ENCODE results near the gene SRGAP2. TPM values are rescaled to one million over a fixed set of nuclear protein-coding genes. Genes with fewer than 3 reads are reported as not detected.
"Not testable (repeated sequence)": the region's sequence is repeated elsewhere in the genome, so short reads cannot be mapped to it uniquely, and the experiment has no call there.

Gene SRGAP2
- total and polyA plus RNA-seq, 9 of the 15 experiments (the other 6 are each of a cell fraction or from before 2014, with no cell fraction given), result 4.1 to 50.7 (median 15.6) TPM

DNA sequence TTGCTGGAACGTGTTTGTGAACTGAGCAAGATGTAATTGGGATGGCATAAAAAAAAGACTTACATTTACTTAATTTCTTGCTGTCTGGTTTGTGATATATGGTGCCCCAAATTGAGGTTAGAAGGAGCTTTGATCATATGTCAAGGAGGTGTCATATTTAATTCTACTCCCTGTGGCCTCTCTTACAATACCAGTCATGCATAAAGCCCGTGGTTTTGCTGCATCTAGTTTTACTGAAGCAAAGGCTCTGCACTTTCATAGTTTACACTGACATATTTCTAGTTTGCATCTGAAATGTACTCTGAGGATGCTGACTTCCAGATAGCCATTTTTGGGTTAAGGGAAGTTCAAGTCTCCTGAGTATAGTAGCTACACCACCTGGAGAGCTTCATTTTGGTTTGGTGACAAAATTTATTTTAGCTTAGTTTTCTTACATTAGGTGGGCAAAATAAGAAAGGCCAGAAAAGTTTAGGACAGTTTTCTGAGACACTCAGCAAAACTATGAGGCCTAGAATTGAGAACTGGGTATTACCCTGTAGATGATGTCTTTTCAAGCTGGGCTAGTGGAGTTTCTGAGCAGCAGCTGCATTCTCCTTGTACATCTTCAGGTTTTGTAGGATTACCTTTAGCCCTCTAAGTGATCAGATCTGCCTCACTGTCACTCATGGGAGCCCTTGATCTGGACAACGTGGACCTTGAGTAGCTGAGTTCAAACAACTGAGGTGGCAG lies 47.8 kb downstream of the SRGAP2 start:
- H3K9me3 ChIP-seq (replicated peaks; ENCODE audit: control insufficient read depth, insufficient read depth, low read depth, low read length); BruUV-seq (replicated peaks); H3K9ac ChIP-seq (ENCODE audit: insufficient read depth in 1 of 2, low read depth in 2 of 2, low read length in 2 of 2); H3K36me3 ChIP-seq (ENCODE audit: control insufficient read depth, insufficient read depth, low read length); POLR2A ChIA-PET; H3K9me1 ChIP-seq (ENCODE audit: control insufficient read depth, insufficient read depth, low read length); H3K4me3 ChIP-seq; in situ Hi-C loops (cut with MboI); H3K4me2 ChIP-seq (ENCODE audit: insufficient read depth, low read length); H3K4me1 ChIP-seq (replicated peaks in 1 of 2; ENCODE audit: control insufficient read depth in 2 of 2, insufficient read depth in 2 of 2, low read length in 2 of 2); H4K20me1 ChIP-seq (replicated peaks; ENCODE audit: control insufficient read depth, insufficient read depth, low read length); H2AFZ ChIP-seq (ENCODE audit: low read depth, low read length); FAIRE-seq; DNase-seq (ENCODE audit: extremely low read depth in 1 of 4, low spot score in 3 of 4); CTCF ChIA-PET (ENCODE audit: low intra/inter-chr PET ratio); intact Hi-C loops (cut with micrococcal nuclease); H3K27ac ChIP-seq (ENCODE audit: extremely low read depth, low read depth, low read length); H3K27me3 ChIP-seq (ENCODE audit: control insufficient read depth in 2 of 2, insufficient read depth in 2 of 2, low read length in 2 of 2); ATAC-seq; H3K79me2 ChIP-seq (ENCODE audit: control insufficient read depth, insufficient read depth, low read length): not testable (repeated sequence)
- 50% methylated on average over 2 of the region's 3 CpGs for WGBS (ENCODE audit: insufficient coverage, low coverage, missing lambda C conversion rate)

DNA sequence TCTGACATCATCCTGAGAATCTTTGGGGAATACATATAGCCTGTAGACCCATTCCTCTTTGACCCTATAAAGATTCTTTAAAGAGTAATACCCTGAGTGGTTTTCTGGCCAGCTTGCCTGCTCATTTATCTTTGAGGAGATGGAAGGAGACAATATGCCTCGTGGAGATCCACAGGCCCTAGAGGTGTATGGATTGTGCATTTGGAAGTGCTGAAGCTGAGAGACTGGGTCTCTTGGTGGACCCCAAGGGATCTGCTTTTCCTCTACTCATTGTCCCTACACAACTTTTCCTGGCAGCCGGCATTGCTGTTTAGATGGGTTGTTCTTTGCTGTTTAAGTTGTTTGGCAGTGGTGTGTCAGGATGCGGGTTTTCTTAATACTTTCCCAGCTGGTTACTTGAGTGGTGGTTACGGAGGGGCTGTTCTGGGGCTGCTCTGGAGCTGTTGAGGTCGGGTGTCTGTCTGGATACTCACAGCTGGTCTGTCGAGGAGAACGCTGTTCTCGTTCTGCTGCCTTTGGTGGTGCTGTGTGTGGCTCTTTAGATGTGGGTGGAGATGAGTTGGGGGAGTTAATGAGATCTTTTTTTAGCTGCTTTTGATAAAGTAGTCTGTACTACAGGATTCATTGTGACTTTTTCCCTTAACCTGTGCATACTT lies 49.5 kb downstream of the SRGAP2 start:
- H2AFZ ChIP-seq (ENCODE audit: low read depth, low read length); H3K27ac ChIP-seq (ENCODE audit: extremely low read depth, low read depth, low read length); POLR2A ChIA-PET; H3K4me1 ChIP-seq (replicated peaks in 1 of 2; ENCODE audit: control insufficient read depth in 2 of 2, insufficient read depth in 2 of 2, low read length in 2 of 2); H3K4me2 ChIP-seq (ENCODE audit: insufficient read depth, low read length); in situ Hi-C loops (cut with MboI); BruUV-seq (replicated peaks); H3K9me3 ChIP-seq (replicated peaks; ENCODE audit: control insufficient read depth, insufficient read depth, low read depth, low read length); CTCF ChIA-PET (ENCODE audit: low intra/inter-chr PET ratio); H3K9me1 ChIP-seq (ENCODE audit: control insufficient read depth, insufficient read depth, low read length); H3K79me2 ChIP-seq (ENCODE audit: control insufficient read depth, insufficient read depth, low read length); H4K20me1 ChIP-seq (replicated peaks; ENCODE audit: control insufficient read depth, insufficient read depth, low read length); H3K9ac ChIP-seq (ENCODE audit: insufficient read depth in 1 of 2, low read depth in 2 of 2, low read length in 2 of 2); H3K27me3 ChIP-seq (ENCODE audit: control insufficient read depth in 2 of 2, insufficient read depth in 2 of 2, low read length in 2 of 2); intact Hi-C loops (cut with micrococcal nuclease); FAIRE-seq; H3K36me3 ChIP-seq (ENCODE audit: control insufficient read depth, insufficient read depth, low read length); H3K4me3 ChIP-seq: not testable (repeated sequence)
- DNase-seq (ENCODE audit: extremely low read depth in 1 of 4, low spot score in 3 of 4) (peak; percentile 1 to 27 (median 2)), ATAC-seq (peak; percentile 20; the same call in 2 of the 3 replicates)
- WGBS (ENCODE audit: insufficient coverage, low coverage, missing lambda C conversion rate), result 19% methylated on average over 7 of the region's 8 CpGs

Other genes starting within 250 kb of the SRGAP2 start
- not detected in 2 replicates for gene RAB7B, start 200.1 kb upstream of the SRGAP2 start, total RNA-seq (2014; rRNA removed)
- gene RAB7B, start 200.1 kb upstream of the SRGAP2 start, total RNA-seq (2014; rRNA removed; fragmentation: Illumina TruSeq; extraction: Trizol), result 0.07 TPM in 1 of 2 replicates, not detected in the other
- gene RAB7B, start 200.1 kb upstream of the SRGAP2 start, total RNA-seq (2015; rRNA removed; fragmentation: Illumina TruSeq; extraction: Trizol), result not detected in 2 replicates
- not detected in 2 replicates for gene RAB7B, start 200.1 kb upstream of the SRGAP2 start, total RNA-seq (2021)
- 0.09 and 0.29 TPM in 2 replicates for gene RAB7B, start 200.1 kb upstream of the SRGAP2 start, polyA plus RNA-seq (2011; rRNA removed)
- 0.12 TPM in 1 of 2 replicates, not detected in the other for gene RAB7B, start 200.1 kb upstream of the SRGAP2 start, polyA plus RNA-seq (2014; fragmentation: Illumina TruSeq; extraction: Trizol)
- gene RAB7B, start 200.1 kb upstream of the SRGAP2 start, polyA plus RNA-seq (2014; fragmentation: Nextera tagmentation; extraction: Ambion mirVana), result under 1 TPM; 0.03 to 0.06 TPM
- gene RAB7B, start 200.1 kb upstream of the SRGAP2 start, polyA plus RNA-seq (2014; rRNA removed), result not detected in 2 replicates
- gene CTSE, start 179.6 kb upstream of the SRGAP2 start, total RNA-seq (2014; rRNA removed), result not detected in 2 replicates
- gene CTSE, start 179.6 kb upstream of the SRGAP2 start, total RNA-seq (2014; rRNA removed; fragmentation: Illumina TruSeq; extraction: Trizol), result 0.06 TPM in 1 of 2 replicates, not detected in the other
- 0.08 TPM in 1 of 2 replicates, not detected in the other for gene CTSE, start 179.6 kb upstream of the SRGAP2 start, total RNA-seq (2015; rRNA removed; fragmentation: Illumina TruSeq; extraction: Trizol)
- 0.18 and 0.20 TPM in 2 replicates for gene CTSE, start 179.6 kb upstream of the SRGAP2 start, total RNA-seq (2021)
- 0.06 TPM in 1 of 2 replicates, not detected in the other for gene CTSE, start 179.6 kb upstream of the SRGAP2 start, polyA plus RNA-seq (2011; rRNA removed)
- 0.09 TPM in 1 of 2 replicates, not detected in the other for gene CTSE, start 179.6 kb upstream of the SRGAP2 start, polyA plus RNA-seq (2014; fragmentation: Illumina TruSeq; extraction: Trizol)
- gene CTSE, start 179.6 kb upstream of the SRGAP2 start, polyA plus RNA-seq (2014; fragmentation: Nextera tagmentation; extraction: Ambion mirVana), result under 1 TPM; 0.04 to 0.13 TPM
- gene CTSE, start 179.6 kb upstream of the SRGAP2 start, polyA plus RNA-seq (2014; rRNA removed), result not detected in 2 replicates
- gene RHEX, start 150.4 kb upstream of the SRGAP2 start, total RNA-seq (2014; rRNA removed), result not detected in 2 replicates
- gene RHEX, start 150.4 kb upstream of the SRGAP2 start, total RNA-seq (2014; rRNA removed; fragmentation: Illumina TruSeq; extraction: Trizol), result not detected in 2 replicates
- gene RHEX, start 150.4 kb upstream of the SRGAP2 start, total RNA-seq (2015; rRNA removed; fragmentation: Illumina TruSeq; extraction: Trizol), result not detected in 2 replicates
- not detected in 2 replicates for gene RHEX, start 150.4 kb upstream of the SRGAP2 start, total RNA-seq (2021)
- gene RHEX, start 150.4 kb upstream of the SRGAP2 start, polyA plus RNA-seq (2011; rRNA removed), result not detected in 2 replicates
- not detected in 2 replicates for gene RHEX, start 150.4 kb upstream of the SRGAP2 start, polyA plus RNA-seq (2014; fragmentation: Illumina TruSeq; extraction: Trizol)
- gene RHEX, start 150.4 kb upstream of the SRGAP2 start, polyA plus RNA-seq (2014; fragmentation: Nextera tagmentation; extraction: Ambion mirVana), result not detected
- gene RHEX, start 150.4 kb upstream of the SRGAP2 start, polyA plus RNA-seq (2014; rRNA removed), result not detected in 2 replicates
- not detected in 2 replicates for gene AVPR1B, start 86.2 kb upstream of the SRGAP2 start, total RNA-seq (2014; rRNA removed)
- not detected in 2 replicates for gene AVPR1B, start 86.2 kb upstream of the SRGAP2 start, total RNA-seq (2014; rRNA removed; fragmentation: Illumina TruSeq; extraction: Trizol)
- gene AVPR1B, start 86.2 kb upstream of the SRGAP2 start, total RNA-seq (2015; rRNA removed; fragmentation: Illumina TruSeq; extraction: Trizol), result not detected in 2 replicates
- not detected in 2 replicates for gene AVPR1B, start 86.2 kb upstream of the SRGAP2 start, total RNA-seq (2021)
- gene AVPR1B, start 86.2 kb upstream of the SRGAP2 start, polyA plus RNA-seq (2011; rRNA removed), result not detected in 2 replicates
- not detected in 2 replicates for gene AVPR1B, start 86.2 kb upstream of the SRGAP2 start, polyA plus RNA-seq (2014; fragmentation: Illumina TruSeq; extraction: Trizol)
- not detected for gene AVPR1B, start 86.2 kb upstream of the SRGAP2 start, polyA plus RNA-seq (2014; fragmentation: Nextera tagmentation; extraction: Ambion mirVana)
- not detected in 2 replicates for gene AVPR1B, start 86.2 kb upstream of the SRGAP2 start, polyA plus RNA-seq (2014; rRNA removed)
- gene FAM72A, start 702 bp upstream of the SRGAP2 start, total RNA-seq (2014; rRNA removed), result 22.5 and 30.5 TPM in 2 replicates
- 37.2 and 41.4 TPM in 2 replicates for gene FAM72A, start 702 bp upstream of the SRGAP2 start, total RNA-seq (2014; rRNA removed; fragmentation: Illumina TruSeq; extraction: Trizol)
- 32.7 and 37.0 TPM in 2 replicates for gene FAM72A, start 702 bp upstream of the SRGAP2 start, total RNA-seq (2015; rRNA removed; fragmentation: Illumina TruSeq; extraction: Trizol)
- gene FAM72A, start 702 bp upstream of the SRGAP2 start, total RNA-seq (2021), result 28.2 and 30.7 TPM in 2 replicates
- 51.1 and 56.2 TPM in 2 replicates for gene FAM72A, start 702 bp upstream of the SRGAP2 start, polyA plus RNA-seq (2011; rRNA removed)
- gene FAM72A, start 702 bp upstream of the SRGAP2 start, polyA plus RNA-seq (2014; fragmentation: Illumina TruSeq; extraction: Trizol), result 47.7 and 58.3 TPM in 2 replicates
- 10 to 100 TPM; 12.3 to 13.9 TPM for gene FAM72A, start 702 bp upstream of the SRGAP2 start, polyA plus RNA-seq (2014; fragmentation: Nextera tagmentation; extraction: Ambion mirVana)
- gene FAM72A, start 702 bp upstream of the SRGAP2 start, polyA plus RNA-seq (2014; rRNA removed), result 33.5 and 40.7 TPM in 2 replicates